ENCODE results near the gene KIAA1328. TPM values are rescaled to one million over a fixed set of nuclear protein-coding genes. Genes with fewer than 3 reads are reported as not detected.

KIAA1328 gene
- total RNA-seq, 1 donor from 2014 or later: 10.7 TPM

DNA sequence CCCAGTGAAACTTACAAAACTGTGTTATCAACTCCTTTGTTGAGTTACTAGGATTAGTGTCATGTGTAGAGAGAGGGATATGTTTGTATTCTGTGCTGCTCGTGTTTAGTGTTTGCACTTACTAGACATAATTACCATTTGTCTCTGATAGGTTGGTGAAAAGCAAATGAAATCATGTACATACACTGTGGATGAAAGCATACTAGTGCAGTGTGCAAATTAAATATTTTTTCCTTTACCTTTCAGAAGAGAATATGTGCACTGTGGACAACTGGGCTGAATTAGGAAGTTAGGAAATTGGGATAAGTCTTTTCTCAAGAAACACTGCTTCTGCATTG lies 1.2 kb downstream of the KIAA1328 start:
- H3K4me1 Mint-ChIP-seq (ENCODE audit: unreplicated experiment): peaks cover 38% of the 10 kb centered on the region
- TF ChIP-seq, protein P1, sequence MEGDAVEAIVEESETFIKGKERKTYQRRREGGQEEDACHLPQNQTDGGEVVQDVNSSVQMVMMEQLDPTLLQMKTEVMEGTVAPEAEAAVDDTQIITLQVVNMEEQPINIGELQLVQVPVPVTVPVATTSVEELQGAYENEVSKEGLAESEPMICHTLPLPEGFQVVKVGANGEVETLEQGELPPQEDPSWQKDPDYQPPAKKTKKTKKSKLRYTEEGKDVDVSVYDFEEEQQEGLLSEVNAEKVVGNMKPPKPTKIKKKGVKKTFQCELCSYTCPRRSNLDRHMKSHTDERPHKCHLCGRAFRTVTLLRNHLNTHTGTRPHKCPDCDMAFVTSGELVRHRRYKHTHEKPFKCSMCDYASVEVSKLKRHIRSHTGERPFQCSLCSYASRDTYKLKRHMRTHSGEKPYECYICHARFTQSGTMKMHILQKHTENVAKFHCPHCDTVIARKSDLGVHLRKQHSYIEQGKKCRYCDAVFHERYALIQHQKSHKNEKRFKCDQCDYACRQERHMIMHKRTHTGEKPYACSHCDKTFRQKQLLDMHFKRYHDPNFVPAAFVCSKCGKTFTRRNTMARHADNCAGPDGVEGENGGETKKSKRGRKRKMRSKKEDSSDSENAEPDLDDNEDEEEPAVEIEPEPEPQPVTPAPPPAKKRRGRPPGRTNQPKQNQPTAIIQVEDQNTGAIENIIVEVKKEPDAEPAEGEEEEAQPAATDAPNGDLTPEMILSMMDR (IDR thresholded peaks at IDR 0.05): no peak
- no peaks in the 10 kb centered on the region for H3K9me3 Mint-ChIP-seq (ENCODE audit: unreplicated experiment)
- peak overlapping the region; percentile 62 for H3K27ac Mint-ChIP-seq (ENCODE audit: unreplicated experiment)
- no peaks in the 10 kb centered on the region for H3K27me3 Mint-ChIP-seq (ENCODE audit: unreplicated experiment)
- no peaks in the 10 kb centered on the region for H3K36me3 Mint-ChIP-seq (ENCODE audit: unreplicated experiment)
- DNase-seq (ENCODE audit: extremely low spot score, unreplicated experiment): no peak
- H3K4me3 Mint-ChIP-seq (ENCODE audit: unreplicated experiment): peak overlapping the region; percentile 97

DNA sequence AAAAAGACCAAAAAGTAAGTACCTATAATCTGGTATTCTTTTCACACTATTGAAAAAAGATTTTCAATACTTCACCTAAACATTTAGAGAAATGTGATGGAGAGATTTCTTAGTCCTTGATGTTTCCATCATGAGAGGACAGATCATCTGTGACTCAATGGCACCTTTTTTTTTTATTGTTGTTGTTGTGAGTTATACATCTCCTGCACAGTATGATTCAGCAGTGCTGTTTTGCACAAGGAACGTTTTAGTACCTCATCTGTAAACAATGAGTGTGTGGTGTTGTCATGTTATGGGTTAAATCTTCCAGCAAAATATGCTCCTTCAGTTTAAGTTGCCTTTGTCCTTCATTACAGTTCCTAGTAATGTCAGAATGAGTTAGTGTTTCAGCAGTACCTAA lies 2.2 kb downstream of the KIAA1328 start:
- Mint-ChIP-seq H3K27me3 (ENCODE audit: unreplicated experiment) (no peaks in the 10 kb centered on the region), H3K4me3 (ENCODE audit: unreplicated experiment) (no peak overlapping the region), H3K27ac (ENCODE audit: unreplicated experiment) (no peak overlapping the region), H3K4me1 (ENCODE audit: unreplicated experiment) (peaks cover 38% of the 10 kb centered on the region), H3K36me3 (ENCODE audit: unreplicated experiment) (peaks cover 1% of the 10 kb centered on the region), H3K9me3 (ENCODE audit: unreplicated experiment) (no peaks in the 10 kb centered on the region)
- DNase-seq (ENCODE audit: extremely low spot score, unreplicated experiment): no peak
- TF ChIP-seq, protein P1 (IDR thresholded peaks at IDR 0.05): no peak

DNA sequence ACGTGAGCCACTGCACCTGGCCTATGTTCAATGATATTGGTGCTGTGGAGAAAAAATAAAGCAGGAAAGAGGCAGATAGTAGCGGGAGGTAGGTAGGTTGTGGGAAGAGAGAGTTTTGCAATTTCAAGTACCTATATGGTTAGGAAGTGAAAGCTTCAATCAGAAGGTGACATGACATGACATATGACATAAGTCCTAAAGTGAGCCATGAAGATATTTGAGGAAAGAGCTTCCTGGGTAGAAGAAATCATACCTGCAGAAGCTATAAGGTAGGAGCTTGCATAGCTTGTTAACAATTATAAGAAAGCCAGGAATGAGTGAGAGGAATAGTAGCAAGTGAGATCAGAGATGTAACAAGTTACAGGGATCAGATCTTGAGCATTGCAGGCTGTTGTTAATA lies 4.2 kb downstream of the KIAA1328 start:
- TF ChIP-seq, protein P1 (IDR thresholded peaks at IDR 0.05): no peak
- Mint-ChIP-seq H3K4me1 (ENCODE audit: unreplicated experiment) (peaks cover 29% of the 10 kb centered on the region), H3K4me3 (ENCODE audit: unreplicated experiment) (no peak overlapping the region), H3K27me3 (ENCODE audit: unreplicated experiment) (no peaks in the 10 kb centered on the region), H3K36me3 (ENCODE audit: unreplicated experiment) (peaks cover 16% of the 10 kb centered on the region), H3K27ac (ENCODE audit: unreplicated experiment) (no peak overlapping the region), H3K9me3 (ENCODE audit: unreplicated experiment) (no peaks in the 10 kb centered on the region)
- no peak for DNase-seq (ENCODE audit: extremely low spot score, unreplicated experiment)

DNA sequence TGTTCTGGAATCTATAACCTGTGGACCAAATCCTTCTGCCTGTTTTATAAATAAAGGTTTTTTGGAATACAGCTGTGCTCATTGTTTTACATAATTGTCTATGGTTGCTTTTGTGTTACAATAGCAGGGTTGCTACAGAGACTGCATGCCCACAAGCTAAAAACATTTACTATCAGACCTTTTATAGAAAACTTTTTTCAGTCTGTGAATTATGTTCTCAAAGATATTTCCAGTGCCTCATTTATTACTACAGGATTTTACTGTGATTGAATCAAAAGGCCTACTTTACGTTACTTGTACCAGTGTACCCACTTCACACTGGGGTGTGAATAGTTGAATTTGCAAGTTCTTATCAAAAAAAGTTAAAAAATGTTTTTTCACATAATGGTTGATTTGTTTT lies 7.0 kb downstream of the KIAA1328 start:
- TF ChIP-seq, protein P1 (IDR thresholded peaks at IDR 0.05): no peak
- Mint-ChIP-seq H3K27me3 (ENCODE audit: unreplicated experiment) (no peaks in the 10 kb centered on the region), H3K27ac (ENCODE audit: unreplicated experiment) (no peak overlapping the region), H3K4me3 (ENCODE audit: unreplicated experiment) (no peak overlapping the region), H3K36me3 (ENCODE audit: unreplicated experiment) (peaks cover 32% of the 10 kb centered on the region), H3K4me1 (ENCODE audit: unreplicated experiment) (peaks cover 9% of the 10 kb centered on the region), H3K9me3 (ENCODE audit: unreplicated experiment) (no peaks in the 10 kb centered on the region)
- DNase-seq (ENCODE audit: extremely low spot score, unreplicated experiment): no peak

DNA sequence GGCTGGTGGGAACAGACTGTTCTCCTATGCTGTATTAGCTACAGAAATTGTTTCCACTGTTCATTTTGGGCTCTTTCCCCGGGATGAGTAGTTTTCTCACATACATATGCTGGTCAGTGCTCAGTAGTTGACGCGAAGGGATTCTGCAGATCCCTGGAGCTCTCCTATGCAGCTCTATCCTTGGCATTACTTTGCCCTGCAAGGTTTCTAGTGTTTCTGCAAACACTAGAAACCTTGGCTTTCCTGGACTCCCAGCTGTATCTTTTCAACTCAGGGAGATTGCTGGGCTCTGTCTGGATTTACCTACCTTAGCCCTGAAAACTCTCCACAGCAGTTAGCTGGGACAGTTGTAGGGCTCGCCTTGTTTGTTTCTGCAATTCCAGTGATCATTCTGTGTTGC lies 10.9 kb downstream of the KIAA1328 start:
- H3K27ac Mint-ChIP-seq (ENCODE audit: unreplicated experiment): no peak overlapping the region
- no peaks in the 10 kb centered on the region for H3K9me3 Mint-ChIP-seq (ENCODE audit: unreplicated experiment)
- no peaks in the 10 kb centered on the region for H3K4me1 Mint-ChIP-seq (ENCODE audit: unreplicated experiment)
- H3K36me3 Mint-ChIP-seq (ENCODE audit: unreplicated experiment): peaks cover 37% of the 10 kb centered on the region
- TF ChIP-seq, protein P1 (IDR thresholded peaks at IDR 0.05): no peak
- no peak overlapping the region for H3K4me3 Mint-ChIP-seq (ENCODE audit: unreplicated experiment)
- no peaks in the 10 kb centered on the region for H3K27me3 Mint-ChIP-seq (ENCODE audit: unreplicated experiment)
- DNase-seq (ENCODE audit: extremely low spot score, unreplicated experiment): no peak
